Mammary epithelial cell (primary cell): ENCODE data around the gene KCNK1.

Experiments used
- EZH2 ChIP-seq: IDR thresholded peaks from 2 replicates; pipeline ENCODE4 v1.6.1; 2012; ENCODE audit warnings: low read length, inconsistent platforms, borderline replicate concordance
- TF ChIP-seq, protein P1 (sequence below), 2 donors: IDR thresholded peaks in 1 of 2; conservative IDR thresholded peaks in 1 of 2; 2 replicates each; pipeline ENCODE4 v1.5.1; 2011 to 2012; ENCODE audit warnings: inconsistent platforms in 2 of 2, low read length in 2 of 2, mild to moderate bottlenecking in 2 of 2, control low read depth in 1 of 2, low read depth in 1 of 2; ENCODE audit not compliant: insufficient read depth in 1 of 2; ENCODE audit errors: extremely low read depth in 1 of 2

DNA sequence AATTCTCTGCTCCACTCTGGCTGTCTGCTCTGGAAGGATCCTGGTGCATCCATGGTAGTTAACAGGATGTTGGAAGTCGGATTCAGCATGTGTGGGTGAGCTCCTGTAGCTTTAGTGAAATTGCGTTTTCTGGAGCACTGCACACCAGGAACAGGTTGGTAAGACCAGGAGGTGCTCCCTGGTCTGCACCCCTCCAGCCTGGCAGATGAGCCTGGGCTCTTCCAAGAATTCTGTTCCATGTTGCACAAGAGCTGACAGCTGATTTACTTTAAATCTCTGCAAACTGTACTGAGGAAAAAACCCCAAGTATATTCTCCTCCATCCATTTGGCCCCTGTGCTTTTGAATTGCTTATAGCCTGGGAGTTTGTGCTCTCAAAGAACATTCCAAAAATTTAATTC lies 33.7 kb downstream of the KCNK1 start:
- TF ChIP-seq, protein P1, sequence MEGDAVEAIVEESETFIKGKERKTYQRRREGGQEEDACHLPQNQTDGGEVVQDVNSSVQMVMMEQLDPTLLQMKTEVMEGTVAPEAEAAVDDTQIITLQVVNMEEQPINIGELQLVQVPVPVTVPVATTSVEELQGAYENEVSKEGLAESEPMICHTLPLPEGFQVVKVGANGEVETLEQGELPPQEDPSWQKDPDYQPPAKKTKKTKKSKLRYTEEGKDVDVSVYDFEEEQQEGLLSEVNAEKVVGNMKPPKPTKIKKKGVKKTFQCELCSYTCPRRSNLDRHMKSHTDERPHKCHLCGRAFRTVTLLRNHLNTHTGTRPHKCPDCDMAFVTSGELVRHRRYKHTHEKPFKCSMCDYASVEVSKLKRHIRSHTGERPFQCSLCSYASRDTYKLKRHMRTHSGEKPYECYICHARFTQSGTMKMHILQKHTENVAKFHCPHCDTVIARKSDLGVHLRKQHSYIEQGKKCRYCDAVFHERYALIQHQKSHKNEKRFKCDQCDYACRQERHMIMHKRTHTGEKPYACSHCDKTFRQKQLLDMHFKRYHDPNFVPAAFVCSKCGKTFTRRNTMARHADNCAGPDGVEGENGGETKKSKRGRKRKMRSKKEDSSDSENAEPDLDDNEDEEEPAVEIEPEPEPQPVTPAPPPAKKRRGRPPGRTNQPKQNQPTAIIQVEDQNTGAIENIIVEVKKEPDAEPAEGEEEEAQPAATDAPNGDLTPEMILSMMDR (conservative IDR thresholded peaks at IDR 0.05 in 1 of 2, IDR thresholded peaks at IDR 0.05 in 1 of 2; ENCODE audit: extremely low read depth in 1 of 2, insufficient read depth in 1 of 2, low read depth in 1 of 2, low read length in 2 of 2): no peak
- no peak for TF ChIP-seq EZH2
